GM19468 (cell line): ENCODE data around the gene TNP2.

Experiments
- ATAC-seq: cut with Tn5 transposase; IDR thresholded peaks from one replicate; pipeline ENCODE4 v1.9.1; 2021; ENCODE audit warnings: mild to moderate bottlenecking, moderate library complexity, moderate number of reproducible peaks; ENCODE audit not compliant: unreplicated experiment; ENCODE audit errors: extremely low read depth

The TNP2 gene

GRCh38 chr16:11258553-11259492 lies 10.3 kb downstream of the TNP2 start:
- no peak for ATAC-seq

GRCh38 chr16:11257131-11257938 lies 11.8 kb downstream of the TNP2 start:
- ATAC-seq, result no peak

GRCh38 chr16:11256661-11257130 lies 12.4 kb downstream of the TNP2 start:
- no peak for ATAC-seq

- peak; percentile 33 for ATAC-seq
Measured at GRCh38 chr16:11255737-11256660, 13.1 kb downstream of the TNP2 start, which contains the start of gene SOCS1. Gene SOCS1 (minus strand): TSS chr16:11256204. CDS start chr16:11255478, 726 bp downstream.

GRCh38 chr16:11254913-11255736 lies 14.0 kb downstream of the TNP2 start:
- peak; percentile 3 for ATAC-seq

- ATAC-seq, result no peak
Measured at GRCh38 chr16:11253995-11254912, 14.9 kb downstream of the TNP2 start.

- ATAC-seq, result no peak
Measured at GRCh38 chr16:11253009-11253994, 15.8 kb downstream of the TNP2 start.

GRCh38 chr16:11252482-11252931 lies 16.6 kb downstream of the TNP2 start:
- ATAC-seq, result no peak

- ATAC-seq, result no peak
Measured at GRCh38 chr16:11251525-11252481, 17.3 kb downstream of the TNP2 start.

GRCh38 chr16:11250786-11251524 lies 18.2 kb downstream of the TNP2 start:
- ATAC-seq, result no peak

GRCh38 chr16:11250091-11250785 lies 18.9 kb downstream of the TNP2 start:
- ATAC-seq, result no peak

GRCh38 chr16:11249233-11250061 lies 19.7 kb downstream of the TNP2 start:
- no peak for ATAC-seq

- ATAC-seq, result no peak
Measured at GRCh38 chr16:11248133-11248532, 21.0 kb downstream of the TNP2 start.
